ENCODE measurements around the gene MED12L.

Gene MED12L

DNA sequence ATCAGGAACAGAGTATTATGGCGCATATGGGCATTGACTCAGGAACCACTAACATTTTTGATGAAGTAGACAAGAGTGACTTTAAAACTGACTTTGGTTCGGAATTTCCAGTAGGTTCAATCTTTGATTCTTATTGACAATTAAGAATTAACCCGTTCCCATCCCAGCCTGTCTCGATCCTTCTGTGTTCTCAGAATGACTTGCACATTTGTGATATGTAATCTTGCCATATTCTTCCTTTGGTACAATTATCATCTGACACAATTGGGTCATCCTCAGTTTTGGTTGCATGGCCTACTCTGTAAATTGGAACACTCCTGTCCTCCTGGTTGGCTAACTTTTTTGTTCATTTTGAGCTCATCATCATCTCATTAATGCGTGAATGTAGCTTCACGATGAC, 107.1 kb downstream of the MED12L start:
- Histone ChIP-seq H3K4me1 (ENCODE audit: insufficient read depth, low read length, poor library complexity, severe bottlenecking) (no peaks in the 10 kb centered on the region), H3K4me2 (ENCODE audit: low read depth, low read length, poor library complexity, severe bottlenecking) (no peak overlapping the region), H3K9me2 (replicated peaks; ENCODE audit: low read depth, low read length) (no peaks in the 10 kb centered on the region), H3K36me3 (ENCODE audit: insufficient read depth, low read length) (peaks cover 85% of the 10 kb centered on the region), H4K20me1 (ENCODE audit: insufficient read depth, low read length, poor library complexity, severe bottlenecking) (no peaks in the 10 kb centered on the region), H3K9ac (ENCODE audit: low read depth, low read length, poor library complexity, severe bottlenecking) (no peak overlapping the region), H3K79me2 (ENCODE audit: insufficient read depth, low read length) (no peaks in the 10 kb centered on the region), H3K27me3 (ENCODE audit: insufficient read depth, low read length, poor library complexity, severe bottlenecking) (no peaks in the 10 kb centered on the region), H2AFZ (ENCODE audit: low read length) (no peak overlapping the region), H3F3A (ENCODE audit: low read depth) (no peaks in the 10 kb centered on the region), H3K4me3 (ENCODE audit: low read length, poor library complexity, severe bottlenecking) (no peak overlapping the region), H3K9me3 (ENCODE audit: insufficient read depth, low read depth, low read length) (no peaks in the 10 kb centered on the region)
- no peak for TF ChIP-seq EZH2phosphoT487 (IDR thresholded peaks at IDR 0.05; ENCODE audit: borderline replicate concordance)
- TF ChIP-seq, protein P1, sequence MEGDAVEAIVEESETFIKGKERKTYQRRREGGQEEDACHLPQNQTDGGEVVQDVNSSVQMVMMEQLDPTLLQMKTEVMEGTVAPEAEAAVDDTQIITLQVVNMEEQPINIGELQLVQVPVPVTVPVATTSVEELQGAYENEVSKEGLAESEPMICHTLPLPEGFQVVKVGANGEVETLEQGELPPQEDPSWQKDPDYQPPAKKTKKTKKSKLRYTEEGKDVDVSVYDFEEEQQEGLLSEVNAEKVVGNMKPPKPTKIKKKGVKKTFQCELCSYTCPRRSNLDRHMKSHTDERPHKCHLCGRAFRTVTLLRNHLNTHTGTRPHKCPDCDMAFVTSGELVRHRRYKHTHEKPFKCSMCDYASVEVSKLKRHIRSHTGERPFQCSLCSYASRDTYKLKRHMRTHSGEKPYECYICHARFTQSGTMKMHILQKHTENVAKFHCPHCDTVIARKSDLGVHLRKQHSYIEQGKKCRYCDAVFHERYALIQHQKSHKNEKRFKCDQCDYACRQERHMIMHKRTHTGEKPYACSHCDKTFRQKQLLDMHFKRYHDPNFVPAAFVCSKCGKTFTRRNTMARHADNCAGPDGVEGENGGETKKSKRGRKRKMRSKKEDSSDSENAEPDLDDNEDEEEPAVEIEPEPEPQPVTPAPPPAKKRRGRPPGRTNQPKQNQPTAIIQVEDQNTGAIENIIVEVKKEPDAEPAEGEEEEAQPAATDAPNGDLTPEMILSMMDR (conservative IDR thresholded peaks at IDR 0.05; ENCODE audit: low read length), result no peak

DNA sequence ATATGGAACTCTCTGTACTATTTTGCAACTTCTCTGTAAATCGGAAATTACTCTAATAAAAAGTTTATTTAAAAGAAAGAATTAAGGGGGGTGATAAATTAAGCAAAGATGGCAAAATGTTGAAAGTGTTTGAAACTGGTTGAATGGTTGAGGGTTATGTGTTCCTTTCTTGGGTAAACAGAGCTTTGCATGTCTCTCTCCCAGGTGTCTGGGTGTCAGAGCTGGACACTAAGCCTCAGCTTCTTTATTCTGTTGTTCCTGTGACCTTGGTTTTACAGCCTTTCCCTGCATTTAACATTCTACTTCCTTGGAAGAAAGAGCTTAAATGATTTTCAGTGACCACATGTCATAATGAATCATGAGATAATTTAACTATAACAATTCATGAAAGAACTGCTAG, 110.4 kb downstream of the MED12L start:
- Histone ChIP-seq H3K9me3 (ENCODE audit: insufficient read depth, low read depth, low read length) (no peaks in the 10 kb centered on the region), H3F3A (ENCODE audit: low read depth) (no peaks in the 10 kb centered on the region), H4K20me1 (ENCODE audit: insufficient read depth, low read length, poor library complexity, severe bottlenecking) (no peaks in the 10 kb centered on the region), H3K36me3 (ENCODE audit: insufficient read depth, low read length) (peaks cover 74% of the 10 kb centered on the region), H3K4me1 (ENCODE audit: insufficient read depth, low read length, poor library complexity, severe bottlenecking) (no peaks in the 10 kb centered on the region), H3K27me3 (ENCODE audit: insufficient read depth, low read length, poor library complexity, severe bottlenecking) (no peaks in the 10 kb centered on the region), H3K4me2 (ENCODE audit: low read depth, low read length, poor library complexity, severe bottlenecking) (no peak overlapping the region), H3K9ac (ENCODE audit: low read depth, low read length, poor library complexity, severe bottlenecking) (no peak overlapping the region), H3K4me3 (ENCODE audit: low read length, poor library complexity, severe bottlenecking) (no peak overlapping the region), H3K79me2 (ENCODE audit: insufficient read depth, low read length) (no peaks in the 10 kb centered on the region), H2AFZ (ENCODE audit: low read length) (no peak overlapping the region), H3K9me2 (replicated peaks; ENCODE audit: low read depth, low read length) (no peaks in the 10 kb centered on the region)
- TF ChIP-seq, protein P1 (conservative IDR thresholded peaks at IDR 0.05; ENCODE audit: low read length), result no peak
- TF ChIP-seq EZH2phosphoT487 (IDR thresholded peaks at IDR 0.05; ENCODE audit: borderline replicate concordance), result no peak

DNA sequence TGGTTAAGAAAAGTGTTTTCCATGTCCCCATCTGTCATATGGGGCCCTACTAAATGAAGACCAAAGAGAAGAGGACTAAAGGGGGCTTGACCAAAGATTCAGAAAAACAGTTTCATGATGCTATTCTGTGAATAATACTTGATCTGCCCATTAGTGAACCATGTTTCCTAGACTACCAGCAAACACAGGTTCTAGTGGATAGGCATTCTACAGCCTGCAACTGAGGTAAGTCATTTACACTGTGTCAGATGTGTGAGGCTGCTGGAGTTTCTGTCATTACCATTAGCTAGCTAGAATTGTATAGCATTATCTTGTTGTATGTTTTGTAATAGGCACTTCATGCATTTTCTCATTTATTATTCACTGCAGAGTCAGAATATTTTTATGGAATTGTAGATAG, 111.0 kb downstream of the MED12L start:
- Histone ChIP-seq H3K9me3 (ENCODE audit: insufficient read depth, low read depth, low read length) (no peaks in the 10 kb centered on the region), H3K4me3 (ENCODE audit: low read length, poor library complexity, severe bottlenecking) (no peak overlapping the region), H3K4me2 (ENCODE audit: low read depth, low read length, poor library complexity, severe bottlenecking) (no peak overlapping the region), H3K79me2 (ENCODE audit: insufficient read depth, low read length) (no peaks in the 10 kb centered on the region), H3F3A (ENCODE audit: low read depth) (0 out of 2 replicates have a peak, but pooled peaks cover 3% of the 10 kb centered on the region), H3K27me3 (ENCODE audit: insufficient read depth, low read length, poor library complexity, severe bottlenecking) (no peaks in the 10 kb centered on the region), H3K4me1 (ENCODE audit: insufficient read depth, low read length, poor library complexity, severe bottlenecking) (no peaks in the 10 kb centered on the region), H3K36me3 (ENCODE audit: insufficient read depth, low read length) (peaks cover 68% of the 10 kb centered on the region), H3K9me2 (replicated peaks; ENCODE audit: low read depth, low read length) (no peaks in the 10 kb centered on the region), H2AFZ (ENCODE audit: low read length) (no peak overlapping the region), H3K9ac (ENCODE audit: low read depth, low read length, poor library complexity, severe bottlenecking) (no peak overlapping the region), H4K20me1 (ENCODE audit: insufficient read depth, low read length, poor library complexity, severe bottlenecking) (no peaks in the 10 kb centered on the region)
- no peak for TF ChIP-seq EZH2phosphoT487 (IDR thresholded peaks at IDR 0.05; ENCODE audit: borderline replicate concordance)
- TF ChIP-seq, protein P1 (conservative IDR thresholded peaks at IDR 0.05; ENCODE audit: low read length), result no peak

Measured in Loucy (cell line).